ENCODE results near the gene CALHM2. TPM values are rescaled to one million over a fixed set of nuclear protein-coding genes. Genes with fewer than 3 reads are reported as not detected.
A peak's percentile ranks its signal among the peaks of the same experiment; 100 is the strongest.
"Not testable (repeated sequence)": the region's sequence is repeated elsewhere in the genome, so short reads cannot be mapped to it uniquely, and the experiment has no call there.

Gene CALHM2
- total RNA-seq, 2 donors from 2014 or later = 23.8 to 57.7 TPM

GRCh38 chr10:103491729-103492364 is 39.7 kb upstream of the CALHM2 start:
- Histone ChIP-seq H3K36me3 (no peaks in the 10 kb centered on the region), H3K4me3 (no peak overlapping the region), H3K9me3 (no peaks in the 10 kb centered on the region), H3K4me1 (peaks cover 0 to 27% of the 10 kb centered on the region in 2 donors), H3K27me3 (no peaks in the 10 kb centered on the region), H3K27ac (no peak overlapping the region)
- no peak for DNase-seq (ENCODE audit: low spot score)
- no peak for TF ChIP-seq CTCF (IDR thresholded peaks at IDR 0.05)

GRCh38 chr10:103490986-103491314 is 38.8 kb upstream of the CALHM2 start:
- no peak overlapping the region for H3K4me3 ChIP-seq
- no peak for TF ChIP-seq CTCF (IDR thresholded peaks at IDR 0.05)
- no peak overlapping the region for H3K27ac ChIP-seq
- peaks cover 0 to 27% of the 10 kb centered on the region in 2 donors for H3K4me1 ChIP-seq
- H3K9me3 ChIP-seq = no peaks in the 10 kb centered on the region
- no peak for DNase-seq (ENCODE audit: low spot score)
- H3K27me3 ChIP-seq = no peaks in the 10 kb centered on the region
- H3K36me3 ChIP-seq = no peaks in the 10 kb centered on the region

- TF ChIP-seq CTCF (IDR thresholded peaks at IDR 0.05) = no peak
These were observed 35.2 kb upstream of the CALHM2 start for GRCh38 chr10:103487410-103487708.

GRCh38 chr10:103486635-103487409 is 34.7 kb upstream of the CALHM2 start:
- not testable (repeated sequence) for H3K4me1 ChIP-seq; DNase-seq (ENCODE audit: low spot score); H3K4me3 ChIP-seq; H3K36me3 ChIP-seq; H3K27ac ChIP-seq; H3K9me3 ChIP-seq; H3K27me3 ChIP-seq

More at GRCh38 chr10:103487410-103487708, 35.2 kb upstream of the CALHM2 start:
- Histone ChIP-seq H3K4me3 (no peak overlapping the region), H3K9me3 (no peaks in the 10 kb centered on the region), H3K36me3 (no peaks in the 10 kb centered on the region), H3K27ac (no peak overlapping the region), H3K27me3 (no peaks in the 10 kb centered on the region), H3K4me1 (peaks cover 0 to 5% of the 10 kb centered on the region in 2 donors)
- DNase-seq (ENCODE audit: low spot score) = no peak

GRCh38 chr10:103481974-103482531 is 29.9 kb upstream of the CALHM2 start:
- Histone ChIP-seq H3K36me3 (no peaks in the 10 kb centered on the region), H3K4me1 (no peaks in the 10 kb centered on the region), H3K27ac (no peak overlapping the region), H3K9me3 (no peaks in the 10 kb centered on the region), H3K4me3 (no peak overlapping the region), H3K27me3 (no peaks in the 10 kb centered on the region)
- TF ChIP-seq CTCF (IDR thresholded peaks at IDR 0.05) = peak; percentile 48 to 71
- no peak for DNase-seq (ENCODE audit: low spot score)

GRCh38 chr10:103480521-103480920 is 28.4 kb upstream of the CALHM2 start:
- no peaks in the 10 kb centered on the region for H3K9me3 ChIP-seq
- no peak overlapping the region for H3K27ac ChIP-seq
- DNase-seq (ENCODE audit: low spot score) = no peak
- H3K27me3 ChIP-seq = no peaks in the 10 kb centered on the region
- H3K4me1 ChIP-seq = no peaks in the 10 kb centered on the region
- no peak for TF ChIP-seq CTCF (IDR thresholded peaks at IDR 0.05)
- no peak overlapping the region for H3K4me3 ChIP-seq
- H3K36me3 ChIP-seq = no peaks in the 10 kb centered on the region
